ENCODE results near the gene STK32C.

DNA sequence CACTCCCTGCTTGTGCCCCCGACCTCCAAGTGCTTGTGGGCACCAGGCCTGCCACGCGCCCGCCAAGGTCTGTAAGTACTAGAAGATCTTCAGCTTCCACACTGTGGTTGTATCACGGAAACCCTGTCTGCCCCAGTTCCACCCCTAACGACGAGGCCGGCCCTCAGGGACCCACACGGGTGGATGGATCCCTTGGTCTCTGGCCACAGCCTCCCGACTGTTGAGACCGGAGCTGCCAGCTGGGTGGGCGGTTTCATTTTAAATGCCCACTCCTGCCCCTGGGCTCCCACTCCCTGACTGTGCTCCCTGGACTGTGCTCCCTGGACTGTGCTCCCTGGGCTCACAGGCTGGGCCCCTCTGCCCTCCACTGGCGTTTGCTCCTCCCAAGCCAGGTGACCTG, 70.9 kb downstream of the STK32C start:
- TF ChIP-seq CTCF (IDR thresholded peaks at IDR 0.05 in 8 of 11, conservative IDR thresholded peaks at IDR 0.05 in 3 of 11) (no peak), POLR2AphosphoS5 (IDR thresholded peaks at IDR 0.05) (no peak), POLR2A (IDR thresholded peaks at IDR 0.05) (no peak)

Data from spleen (tissue), 7 donors.